AG10803 (cell line): Measurements from ENCODE around the gene SAFB.

Source experiments
- DNase-seq: peaks from one replicate; pipeline ENCODE4 v3.0.0; 2010; ENCODE audit warnings: low read depth
- H3K4me3 ChIP-seq: 2 replicates; pipeline ENCODE4 v1.5.1; 2011; ENCODE audit warnings: mild to moderate bottlenecking, low read length, control low read depth
- CTCF ChIP-seq: conservative IDR thresholded peaks from 2 replicates; pipeline ENCODE4 v1.5.1; 2011; ENCODE audit warnings: mild to moderate bottlenecking, low read length, control low read depth, inconsistent platforms

Gene SAFB

DNA sequence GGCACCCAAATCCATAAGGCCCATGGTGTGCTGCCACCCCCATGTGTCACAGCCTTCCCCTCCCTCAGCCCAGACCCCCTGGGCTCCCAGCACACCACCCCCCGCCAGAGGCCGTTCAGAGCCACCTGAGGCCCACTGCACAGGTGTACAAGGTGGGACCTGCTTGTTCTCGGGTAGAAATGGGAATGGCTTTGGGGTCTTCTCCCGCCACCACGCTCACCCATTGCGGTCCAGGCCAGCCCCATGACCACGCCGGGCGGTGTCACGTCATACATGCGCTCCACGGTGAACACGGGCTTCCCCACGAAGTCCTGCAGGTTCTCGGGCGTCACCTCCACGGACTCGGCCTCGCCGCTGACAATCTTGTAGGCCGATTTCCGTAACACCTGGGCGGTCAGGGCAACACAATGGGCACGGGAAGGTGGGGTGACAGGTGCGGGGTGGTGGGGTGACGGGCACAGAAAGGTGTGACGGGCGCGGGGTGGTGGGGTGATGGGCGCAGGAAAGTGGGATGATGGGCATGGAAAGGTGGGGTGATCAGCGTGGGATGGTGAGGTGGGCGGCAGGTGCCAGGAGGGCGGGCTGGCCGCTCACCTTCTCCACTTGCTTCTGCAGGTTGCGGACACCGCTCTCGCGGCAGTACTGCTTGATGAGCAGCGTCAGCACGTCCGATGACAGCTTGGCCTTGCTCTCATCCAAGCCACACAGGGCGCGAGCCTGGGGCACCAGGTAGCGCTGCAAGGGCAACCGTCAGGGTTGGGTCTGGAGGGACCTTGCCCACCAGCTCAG is 71.5 kb downstream of the SAFB start:
- H3K4me3 ChIP-seq, result no peak overlapping the region
- no peak for TF ChIP-seq CTCF
- DNase-seq, result no peak

- TF ChIP-seq CTCF, result no peak
- DNase-seq, result no peak
- no peak overlapping the region for H3K4me3 ChIP-seq
Measured at GRCh38 chr19:5694956-5695648, 72.2 kb downstream of the SAFB start.

GRCh38 chr19:5695649-5696195 is 72.8 kb downstream of the SAFB start:
- H3K4me3 ChIP-seq, result no peak overlapping the region
- no peak for TF ChIP-seq CTCF
- no peak for DNase-seq

- DNase-seq, result no peak
- no peak for TF ChIP-seq CTCF
- H3K4me3 ChIP-seq, result no peak overlapping the region
Measured at GRCh38 chr19:5696196-5697021, 73.5 kb downstream of the SAFB start.

- DNase-seq, result no peak
- TF ChIP-seq CTCF, result no peak
Measured at GRCh38 chr19:5697022-5697889, 74.4 kb downstream of the SAFB start.

DNA sequence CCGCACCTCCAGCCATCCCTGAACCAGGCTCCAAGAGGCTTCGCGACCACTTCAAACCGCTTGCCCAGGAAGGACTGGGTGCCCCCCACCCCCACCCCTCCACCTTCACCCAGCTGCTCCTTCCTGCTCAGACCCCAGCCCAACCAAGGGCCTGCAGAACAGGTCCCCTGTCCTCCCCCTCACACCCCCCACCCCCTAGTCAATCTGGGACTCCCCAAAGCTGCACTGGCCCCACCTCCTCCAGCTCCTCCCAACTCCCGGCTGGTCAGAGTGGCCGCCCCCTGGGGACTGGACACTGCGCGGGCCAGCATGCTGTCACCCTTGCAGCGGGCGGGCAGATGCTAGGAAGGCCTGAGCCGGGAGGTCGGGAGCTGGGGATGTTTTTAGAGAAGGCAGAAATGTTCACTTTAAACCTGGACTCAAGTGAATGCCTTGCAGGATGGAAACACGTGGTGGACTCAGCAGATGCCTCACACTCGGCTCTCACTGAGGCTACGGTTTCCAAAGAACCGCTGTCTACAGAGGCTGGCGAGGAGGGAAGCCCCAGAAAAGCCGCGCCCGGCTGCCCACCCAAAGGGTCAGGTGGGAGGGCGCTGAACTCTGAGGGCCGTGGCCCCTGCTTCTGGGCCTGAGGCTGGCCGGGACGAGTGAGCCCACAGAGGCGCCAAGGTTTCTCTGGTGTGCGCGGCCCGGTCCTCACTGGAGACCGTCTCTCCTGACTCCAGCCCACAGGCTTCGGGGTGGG is 75.2 kb downstream of the SAFB start:
- no peak overlapping the region for H3K4me3 ChIP-seq
- no peak for TF ChIP-seq CTCF
- DNase-seq, result no peak

More at GRCh38 chr19:5697022-5697889, 74.4 kb downstream of the SAFB start:
- no peak overlapping the region for H3K4me3 ChIP-seq
